ENCODE measurements around the gene ADAMTSL3. TPM values are rescaled to one million over a fixed set of nuclear protein-coding genes. Genes with fewer than 3 reads are reported as not detected.

Gene ADAMTSL3
- total RNA-seq, 2 experiments from 2014 or later, result not detected

DNA sequence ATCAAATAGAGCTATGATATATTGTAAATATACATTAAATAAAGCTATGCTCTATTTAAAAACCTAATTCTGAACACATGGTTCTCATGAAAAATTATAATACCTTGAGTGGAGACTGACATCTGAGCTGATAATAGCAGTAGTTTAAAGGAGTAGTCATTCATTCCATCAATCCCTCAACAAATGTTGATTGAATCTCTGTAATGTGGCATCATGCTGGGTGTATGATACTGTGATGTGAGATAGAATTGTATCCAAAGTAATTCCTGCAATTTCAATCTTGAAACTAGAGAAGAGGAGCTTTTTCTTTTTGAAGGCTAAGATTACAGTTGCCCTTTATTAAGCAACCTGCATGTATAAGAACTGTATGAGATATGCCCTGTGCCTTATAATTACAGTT lies 63.1 kb downstream of the ADAMTSL3 start:
- no peaks in the 10 kb centered on the region for H3K36me3 Mint-ChIP-seq (ENCODE audit: low read depth)
- H3K27me3 Mint-ChIP-seq, result peaks cover 1% of the 10 kb centered on the region
- ChIA-PET CTCF (no interaction called here), POLR2A (no interaction called here)
- no peak overlapping the region for H3K4me3 Mint-ChIP-seq
- DNase-seq, result no peak
- H3K27ac Mint-ChIP-seq, result no peak overlapping the region
- no peaks in the 10 kb centered on the region for H3K4me1 Mint-ChIP-seq
- H3K9me3 Mint-ChIP-seq, result no peaks in the 10 kb centered on the region

- Mint-ChIP-seq H3K4me3 (no peak overlapping the region), H3K36me3 (ENCODE audit: low read depth) (no peaks in the 10 kb centered on the region), H3K4me1 (no peaks in the 10 kb centered on the region), H3K27ac (no peak overlapping the region), H3K9me3 (no peaks in the 10 kb centered on the region), H3K27me3 (peaks cover 1% of the 10 kb centered on the region)
- DNase-seq, result no peak
- POLR2A ChIA-PET, result no interaction called here
- CTCF ChIA-PET, result no interaction called here
These were observed 66.5 kb downstream of the ADAMTSL3 start for GRCh38 chr15:83720468-83720867.

DNA sequence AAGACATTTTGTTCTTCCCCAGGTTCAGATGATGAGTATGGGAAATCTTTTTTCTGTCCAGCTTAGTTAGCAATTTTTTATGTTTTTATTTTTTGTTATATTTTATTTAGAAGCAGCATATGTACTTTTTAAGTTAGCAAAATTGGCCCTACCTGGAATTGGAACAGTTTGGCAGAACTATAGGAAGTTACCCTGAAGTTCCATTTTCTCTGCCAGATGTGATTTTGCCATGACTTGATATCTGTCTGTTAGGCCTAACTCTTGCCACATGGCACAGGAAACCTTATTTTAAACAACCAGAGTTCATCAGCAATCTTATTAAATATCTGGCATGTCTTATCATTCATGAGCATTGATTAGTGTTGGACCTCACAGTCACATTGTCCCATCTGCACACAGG lies 67.1 kb downstream of the ADAMTSL3 start:
- Mint-ChIP-seq H3K4me3 (no peak overlapping the region), H3K27ac (no peak overlapping the region), H3K4me1 (no peaks in the 10 kb centered on the region), H3K9me3 (no peaks in the 10 kb centered on the region), H3K27me3 (peaks cover 1% of the 10 kb centered on the region), H3K36me3 (ENCODE audit: low read depth) (no peaks in the 10 kb centered on the region)
- ChIA-PET CTCF (no interaction called here), POLR2A (no interaction called here)
- DNase-seq, result no peak

DNA sequence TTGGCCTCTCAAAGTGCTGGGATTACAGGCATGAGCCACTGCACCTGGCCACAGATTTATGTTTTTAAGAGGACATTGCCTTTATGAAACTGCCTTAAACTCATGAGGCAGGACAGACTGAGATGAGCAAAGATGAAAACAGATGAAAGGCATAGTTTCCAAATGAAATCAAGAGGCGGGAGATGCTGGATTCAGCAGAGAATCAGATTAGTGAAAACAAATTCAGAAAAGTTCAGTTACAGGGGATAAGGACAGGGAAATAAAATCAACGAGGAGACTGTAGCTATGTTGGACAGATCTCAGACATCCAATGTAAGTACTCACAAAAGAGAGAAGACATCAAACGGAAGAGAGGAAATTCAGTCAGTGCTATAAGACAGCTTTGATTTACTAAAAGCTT lies 68.1 kb downstream of the ADAMTSL3 start:
- CTCF ChIA-PET, result no interaction called here
- Mint-ChIP-seq H3K36me3 (ENCODE audit: low read depth) (no peaks in the 10 kb centered on the region), H3K4me3 (no peak overlapping the region), H3K27me3 (peaks cover 1% of the 10 kb centered on the region), H3K27ac (no peak overlapping the region), H3K9me3 (no peaks in the 10 kb centered on the region), H3K4me1 (no peaks in the 10 kb centered on the region)
- no peak for DNase-seq
- POLR2A ChIA-PET, result no interaction called here

DNA sequence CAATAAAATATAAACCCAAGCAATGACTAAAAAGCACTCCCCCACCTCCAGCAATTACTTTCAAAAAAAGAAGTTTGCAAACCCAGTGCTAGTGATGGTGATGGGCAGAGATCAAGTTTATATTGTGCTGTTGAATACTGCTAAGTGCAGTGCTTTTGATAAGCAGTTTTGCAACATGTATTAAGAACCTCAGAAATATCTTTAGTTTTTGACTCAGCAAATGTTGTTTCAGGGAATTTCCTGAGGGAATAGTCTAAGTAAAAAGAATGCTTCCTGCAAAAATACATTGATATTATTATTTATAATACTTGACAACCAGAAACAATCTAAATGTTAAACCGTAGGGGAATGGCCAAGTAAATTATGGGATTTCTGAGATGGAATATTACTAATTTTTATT lies 69.3 kb downstream of the ADAMTSL3 start:
- Mint-ChIP-seq H3K4me3 (no peak overlapping the region), H3K36me3 (ENCODE audit: low read depth) (no peaks in the 10 kb centered on the region), H3K9me3 (no peaks in the 10 kb centered on the region), H3K4me1 (no peaks in the 10 kb centered on the region), H3K27me3 (peaks cover 2% of the 10 kb centered on the region), H3K27ac (no peak overlapping the region)
- DNase-seq, result no peak
- CTCF ChIA-PET, result no interaction called here
- POLR2A ChIA-PET, result no interaction called here

DNA sequence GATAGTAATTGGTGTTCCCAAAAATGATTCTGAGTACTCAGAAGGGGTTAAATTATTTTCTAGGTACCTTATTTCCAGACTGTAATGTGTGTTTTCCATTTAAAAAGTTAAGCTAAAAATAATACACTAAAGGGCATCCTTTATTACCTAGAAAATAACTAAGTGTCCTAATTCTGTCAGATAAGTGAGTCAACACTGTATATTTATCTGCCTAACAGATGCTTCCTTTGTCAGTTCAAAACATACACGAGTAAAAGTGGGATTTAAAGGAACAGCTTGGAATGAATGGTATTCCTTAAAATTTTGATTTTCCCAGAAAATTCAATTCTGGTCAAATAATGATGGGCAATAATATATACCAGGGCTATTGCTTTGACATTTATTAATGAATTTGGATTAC lies 78.3 kb downstream of the ADAMTSL3 start:
- ChIA-PET CTCF (no interaction called here), POLR2A (no interaction called here)
- Mint-ChIP-seq H3K9me3 (no peaks in the 10 kb centered on the region), H3K4me3 (no peak overlapping the region), H3K36me3 (ENCODE audit: low read depth) (no peaks in the 10 kb centered on the region), H3K27ac (no peak overlapping the region), H3K27me3 (peaks cover 4% of the 10 kb centered on the region), H3K4me1 (no peaks in the 10 kb centered on the region)
- no peak for DNase-seq

GRCh38 chr15:83732770-83733169 lies 78.8 kb downstream of the ADAMTSL3 start:
- POLR2A ChIA-PET, result no interaction called here
- no peaks in the 10 kb centered on the region for H3K36me3 Mint-ChIP-seq (ENCODE audit: low read depth)
- CTCF ChIA-PET, result no interaction called here
- no peak for DNase-seq
- H3K27me3 Mint-ChIP-seq, result peaks cover 4% of the 10 kb centered on the region
- no peak overlapping the region for H3K4me3 Mint-ChIP-seq
- no peaks in the 10 kb centered on the region for H3K9me3 Mint-ChIP-seq
- H3K4me1 Mint-ChIP-seq, result no peaks in the 10 kb centered on the region
- H3K27ac Mint-ChIP-seq, result no peak overlapping the region

DNA sequence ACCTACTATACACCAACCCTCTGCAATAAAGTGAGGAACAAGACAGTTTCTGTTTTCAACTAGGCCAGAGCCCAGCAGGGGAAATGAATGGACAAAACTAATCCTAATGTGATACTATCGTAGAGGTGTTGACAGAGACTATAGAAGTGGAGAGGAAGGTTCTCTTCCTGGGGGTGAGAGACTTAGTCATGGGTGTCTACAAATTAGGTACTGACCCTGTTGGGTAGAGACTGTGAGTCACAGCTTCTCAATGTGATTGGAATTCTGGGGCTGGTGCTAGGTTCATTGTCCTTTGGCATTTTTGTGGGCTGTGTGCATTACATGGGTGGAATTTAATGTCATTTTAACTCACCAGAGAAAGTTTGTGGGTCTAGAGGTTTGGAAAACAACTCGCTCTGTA lies 79.3 kb downstream of the ADAMTSL3 start:
- POLR2A ChIA-PET, result no interaction called here
- Mint-ChIP-seq H3K4me3 (no peak overlapping the region), H3K27ac (no peak overlapping the region), H3K27me3 (peaks cover 2% of the 10 kb centered on the region), H3K9me3 (no peaks in the 10 kb centered on the region), H3K4me1 (no peaks in the 10 kb centered on the region), H3K36me3 (ENCODE audit: low read depth) (no peaks in the 10 kb centered on the region)
- no peak for DNase-seq
- CTCF ChIA-PET, result interaction anchor here (0.6 kb wide), 1 partner anchor 157 kb away, joined by 3 read pairs; no protein-coding TSS in a partner anchor

- H3K9me3 Mint-ChIP-seq, result no peaks in the 10 kb centered on the region
- ChIA-PET POLR2A (no interaction called here), CTCF (interaction anchor here (0.6 kb wide), 1 partner anchor 156 kb away, joined by 3 read pairs; no protein-coding TSS in a partner anchor)
- H3K36me3 Mint-ChIP-seq (ENCODE audit: low read depth), result no peaks in the 10 kb centered on the region
- peaks cover 2% of the 10 kb centered on the region for H3K27me3 Mint-ChIP-seq
- no peak overlapping the region for H3K4me3 Mint-ChIP-seq
- no peak for DNase-seq
- H3K27ac Mint-ChIP-seq, result no peak overlapping the region
- no peaks in the 10 kb centered on the region for H3K4me1 Mint-ChIP-seq
These were observed 79.8 kb downstream of the ADAMTSL3 start for GRCh38 chr15:83733691-83734090.

DNA sequence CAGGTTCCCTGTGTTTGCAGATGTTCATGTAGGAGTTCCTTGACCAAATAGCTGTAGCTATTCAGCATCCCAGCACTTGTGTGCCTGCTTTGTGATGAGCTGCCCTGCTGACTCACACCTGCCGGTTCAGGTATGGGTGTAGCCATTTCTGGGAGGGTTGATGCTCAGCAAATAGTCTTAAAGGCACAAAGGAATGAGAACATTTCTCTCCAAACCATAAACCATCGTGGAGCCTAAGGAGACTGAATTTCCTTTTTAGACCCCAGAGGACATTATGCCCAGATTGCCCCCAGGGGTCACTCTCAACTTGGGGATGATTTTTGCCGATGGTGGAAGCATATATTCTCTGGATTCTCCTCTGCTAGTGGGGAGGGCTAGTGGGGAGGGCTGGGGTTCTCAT lies 80.6 kb downstream of the ADAMTSL3 start:
- H3K9me3 Mint-ChIP-seq, result no peaks in the 10 kb centered on the region
- no peak overlapping the region for H3K4me3 Mint-ChIP-seq
- H3K27ac Mint-ChIP-seq, result no peak overlapping the region
- no peaks in the 10 kb centered on the region for H3K36me3 Mint-ChIP-seq (ENCODE audit: low read depth)
- no peaks in the 10 kb centered on the region for H3K4me1 Mint-ChIP-seq
- ChIA-PET POLR2A (no interaction called here), CTCF (no interaction called here)
- DNase-seq, result no peak
- peaks cover 2% of the 10 kb centered on the region for H3K27me3 Mint-ChIP-seq

- no peaks in the 10 kb centered on the region for H3K9me3 Mint-ChIP-seq
- DNase-seq, result no peak
- H3K4me3 Mint-ChIP-seq, result no peak overlapping the region
- H3K4me1 Mint-ChIP-seq, result no peaks in the 10 kb centered on the region
- CTCF ChIA-PET, result no interaction called here
- H3K36me3 Mint-ChIP-seq (ENCODE audit: low read depth), result no peaks in the 10 kb centered on the region
- no peak overlapping the region for H3K27ac Mint-ChIP-seq
- H3K27me3 Mint-ChIP-seq, result no peaks in the 10 kb centered on the region
- POLR2A ChIA-PET, result no interaction called here
These were observed 85.7 kb downstream of the ADAMTSL3 start for GRCh38 chr15:83739629-83740028.

DNA sequence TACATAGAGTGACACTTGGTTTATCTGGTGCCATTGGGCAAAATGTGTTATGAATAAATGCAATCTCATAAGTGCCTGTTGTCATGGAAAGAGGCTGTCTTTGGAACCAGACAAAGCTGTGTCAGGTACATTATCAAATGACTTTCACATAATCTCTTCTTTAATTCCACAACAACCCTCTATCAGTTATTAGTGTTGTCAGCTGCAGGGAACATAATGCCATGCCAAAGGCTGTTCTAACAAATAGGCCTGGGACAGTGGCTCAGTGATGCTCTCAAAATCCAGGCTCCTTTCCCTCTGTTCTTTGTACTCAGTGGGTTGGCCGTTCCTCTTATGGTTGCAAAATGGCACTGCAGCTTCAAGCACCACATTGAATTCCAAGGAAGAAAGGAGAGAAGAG lies 91.8 kb downstream of the ADAMTSL3 start:
- no peaks in the 10 kb centered on the region for H3K9me3 Mint-ChIP-seq
- ChIA-PET CTCF (interaction anchor here (1.4 kb wide), 1 partner anchor 20 kb away, joined by 3 read pairs; no protein-coding TSS in a partner anchor), POLR2A (no interaction called here)
- H3K4me1 Mint-ChIP-seq, result peaks cover 3% of the 10 kb centered on the region
- no peak overlapping the region for H3K4me3 Mint-ChIP-seq
- H3K36me3 Mint-ChIP-seq (ENCODE audit: low read depth), result no peaks in the 10 kb centered on the region
- no peak for DNase-seq
- no peak overlapping the region for H3K27ac Mint-ChIP-seq
- H3K27me3 Mint-ChIP-seq, result no peaks in the 10 kb centered on the region

- no peaks in the 10 kb centered on the region for H3K36me3 Mint-ChIP-seq (ENCODE audit: low read depth)
- no peak overlapping the region for H3K27ac Mint-ChIP-seq
- POLR2A ChIA-PET, result no interaction called here
- no peaks in the 10 kb centered on the region for H3K9me3 Mint-ChIP-seq
- H3K27me3 Mint-ChIP-seq, result no peaks in the 10 kb centered on the region
- H3K4me3 Mint-ChIP-seq, result no peak overlapping the region
- CTCF ChIA-PET, result interaction anchor here (1.4 kb wide), 1 partner anchor 20 kb away, joined by 3 read pairs; no protein-coding TSS in a partner anchor
- DNase-seq, result no peak
- peaks cover 3% of the 10 kb centered on the region for H3K4me1 Mint-ChIP-seq
These were observed 92.3 kb downstream of the ADAMTSL3 start for GRCh38 chr15:83746231-83746630.

DNA sequence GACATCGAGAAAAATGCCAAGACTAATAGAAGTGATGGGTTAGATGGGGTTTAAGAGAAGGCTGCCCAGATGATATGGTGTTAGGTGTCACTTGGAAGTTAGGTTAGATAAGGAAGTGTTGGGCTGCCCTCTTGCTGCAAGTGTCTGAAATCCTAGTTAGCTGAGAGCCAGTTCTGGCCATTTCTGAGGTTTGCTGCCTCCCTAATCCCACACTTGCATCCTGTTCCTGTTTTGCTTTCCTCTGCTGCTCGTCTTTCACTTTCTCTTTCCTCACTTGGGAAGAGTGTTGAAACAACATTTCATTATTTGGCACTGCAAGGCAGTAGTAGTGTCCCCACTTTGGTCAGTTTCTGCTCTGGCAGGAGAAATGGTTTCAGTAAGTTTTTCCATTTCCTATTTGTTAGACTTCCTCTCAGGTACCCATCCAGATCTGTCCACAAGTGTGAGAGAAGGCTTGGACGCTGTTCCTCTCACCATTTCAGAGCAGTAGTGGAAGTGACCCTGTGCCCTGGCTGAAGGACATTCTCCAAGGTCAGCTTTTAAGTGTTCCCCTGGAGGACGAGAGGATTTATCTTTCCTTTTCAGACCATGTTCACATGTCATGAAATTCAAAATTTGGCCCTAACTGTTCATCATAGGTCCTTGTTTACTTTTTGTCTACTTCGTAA lies 93.3 kb downstream of the ADAMTSL3 start:
- H3K27ac Mint-ChIP-seq, result no peak overlapping the region
- H3K27me3 Mint-ChIP-seq, result peaks cover 2% of the 10 kb centered on the region

More for the DNA sequence above, 93.3 kb downstream of the ADAMTSL3 start:
- POLR2A ChIA-PET, result no interaction called here
- CTCF ChIA-PET, result interaction anchor here (1.4 kb wide), 1 partner anchor 19 kb away, joined by 3 read pairs; no protein-coding TSS in a partner anchor
- DNase-seq, result no peak
- Mint-ChIP-seq H3K9me3 (no peaks in the 10 kb centered on the region), H3K36me3 (ENCODE audit: low read depth) (no peaks in the 10 kb centered on the region), H3K4me3 (no peak overlapping the region), H3K4me1 (peaks cover 3% of the 10 kb centered on the region)
